Stimulated activated CD4-positive, alpha-beta T cell treated with anti-CD3 and anti-CD28 coated beads, Interleukin-4, amount 100 ng/mL, for 1 hour (primary cell): ENCODE measurements around the gene TMSB15B.
A peak's percentile ranks its signal among the peaks of the same experiment; 100 is the strongest.
"Not testable (repeated sequence)": the region's sequence is repeated elsewhere in the genome, so short reads cannot be mapped to it uniquely, and the experiment has no call there.

Experiments
- DNase-seq: peaks from one replicate; pipeline ENCODE4 v3.0.0-alpha.2; 2020

TMSB15B gene

DNA sequence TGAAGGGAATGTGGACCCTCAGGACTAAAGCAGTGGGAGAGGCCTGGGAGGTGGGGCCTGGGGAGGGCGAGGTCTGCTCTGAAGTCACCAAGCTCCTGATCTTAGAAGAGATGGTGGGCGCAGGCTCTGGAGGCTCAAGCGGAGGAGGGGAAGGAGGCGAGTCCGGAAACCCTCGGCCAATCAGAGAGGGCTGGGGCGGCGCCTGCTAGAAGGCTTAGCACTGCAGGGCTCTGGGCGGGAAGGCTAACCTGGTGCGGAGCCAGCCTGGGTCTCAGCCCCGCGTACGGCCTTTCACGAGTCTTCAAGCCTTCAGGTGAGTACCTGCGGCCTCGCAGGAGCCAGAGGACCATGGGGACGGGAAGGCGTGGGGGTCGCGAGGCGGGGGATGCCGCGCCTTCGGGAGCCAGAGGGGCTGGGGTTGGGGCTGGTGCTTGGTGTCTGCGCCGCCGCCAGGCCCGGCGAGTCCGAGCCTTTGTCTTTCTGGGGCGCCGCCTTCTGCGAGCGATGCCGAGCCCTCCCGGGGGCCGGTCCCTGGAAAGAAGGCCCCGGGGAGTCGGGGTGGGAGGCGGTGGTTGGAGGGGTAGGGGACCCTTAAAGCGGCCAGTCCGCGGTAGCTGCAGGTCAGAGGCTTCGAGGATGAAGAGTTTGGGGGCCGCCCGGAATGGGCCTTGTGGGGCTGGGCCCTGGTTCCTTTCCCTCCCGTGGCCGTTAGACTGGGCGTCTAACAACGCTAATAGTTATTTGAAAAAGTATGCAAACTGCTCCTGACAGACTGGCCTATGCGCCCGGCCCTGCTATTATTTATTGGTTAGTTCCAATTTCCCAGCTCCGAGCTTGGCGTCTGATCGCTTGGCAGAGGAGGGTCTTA, at the start of gene TMSB15B:
Gene TMSB15B (plus strand): TSS at position 217 of the 868 bp plus-strand sequence.
- DNase-seq: not testable (repeated sequence)

- no peak for DNase-seq
These were observed 48.9 kb upstream of the TMSB15B start for GRCh38 chrX:103913356-103914020.

DNA sequence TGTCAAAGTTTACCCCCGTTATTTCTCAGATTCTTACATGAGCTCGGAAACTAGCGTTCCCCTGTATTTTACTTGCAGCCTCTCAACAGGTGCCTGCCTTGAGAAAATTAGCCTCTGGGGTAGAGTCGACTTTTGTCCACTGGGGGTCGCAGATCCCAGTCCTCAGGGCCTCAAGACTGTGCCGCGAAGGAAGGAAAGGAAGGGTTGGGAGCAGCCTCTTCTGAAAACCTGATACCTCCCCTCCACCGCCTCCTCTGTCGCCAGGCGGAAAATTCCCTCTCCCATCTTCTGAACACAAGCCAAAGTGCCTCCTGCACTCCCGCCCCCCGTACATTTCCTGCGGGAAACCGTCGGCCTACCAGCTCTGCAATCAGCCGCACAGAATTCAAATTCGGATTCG, 44.4 kb upstream of the TMSB15B start:
- DNase-seq: peak; percentile 40

DNA sequence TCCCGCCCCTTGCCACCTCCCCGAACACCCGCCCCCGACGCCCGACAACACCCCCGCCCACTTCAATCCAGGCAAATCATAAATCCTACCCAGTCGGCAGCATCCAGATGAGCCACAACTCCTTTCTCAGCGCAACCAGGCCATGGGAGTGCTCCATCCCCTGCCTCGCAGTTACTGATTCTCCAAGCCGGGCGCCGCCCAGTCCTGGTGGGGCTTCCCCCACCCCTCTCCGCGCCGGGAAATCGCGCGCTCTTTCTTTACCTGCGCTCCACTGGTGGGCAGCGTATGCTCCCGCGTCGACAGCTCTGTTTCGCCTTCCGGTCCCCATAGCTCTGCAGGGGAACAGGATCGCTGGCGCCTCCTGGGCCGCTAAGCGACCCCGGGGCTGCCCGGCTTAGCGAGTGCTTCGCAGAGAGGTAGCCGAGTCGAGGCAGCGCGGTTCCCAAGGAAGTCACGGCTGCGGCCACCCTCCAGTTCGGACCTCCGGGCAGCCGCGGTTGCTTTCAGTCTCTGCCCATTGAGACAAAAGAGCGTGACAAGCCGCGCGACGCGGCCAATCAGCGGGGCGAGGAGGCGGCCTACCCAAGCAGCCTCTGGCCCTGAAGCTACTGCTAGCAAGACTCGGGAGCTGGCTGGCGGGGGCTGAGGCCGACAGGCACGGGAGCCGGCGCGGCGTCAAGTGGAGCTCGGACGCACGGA, 43.7 kb upstream of the TMSB15B start:
- peak; percentile 57 for DNase-seq

DNA sequence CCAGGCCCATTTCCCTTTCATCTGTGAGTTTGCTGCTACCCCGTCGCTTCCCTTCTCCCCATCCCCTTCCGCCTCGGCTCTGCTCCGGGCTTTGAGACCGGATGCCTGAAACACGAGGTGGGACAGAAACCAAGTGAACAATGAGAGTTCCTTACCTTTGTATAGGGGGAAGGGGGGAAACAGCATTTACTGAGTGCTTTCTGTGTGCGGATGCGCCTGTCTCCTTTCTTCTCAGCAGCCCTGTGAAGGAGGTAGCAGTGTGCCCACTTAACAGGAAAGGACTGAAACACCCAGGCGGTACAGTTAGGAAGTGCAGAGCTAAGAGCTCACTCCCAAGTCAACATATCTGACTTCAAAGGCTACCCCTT, 43.2 kb upstream of the TMSB15B start:
- DNase-seq: no peak

DNA sequence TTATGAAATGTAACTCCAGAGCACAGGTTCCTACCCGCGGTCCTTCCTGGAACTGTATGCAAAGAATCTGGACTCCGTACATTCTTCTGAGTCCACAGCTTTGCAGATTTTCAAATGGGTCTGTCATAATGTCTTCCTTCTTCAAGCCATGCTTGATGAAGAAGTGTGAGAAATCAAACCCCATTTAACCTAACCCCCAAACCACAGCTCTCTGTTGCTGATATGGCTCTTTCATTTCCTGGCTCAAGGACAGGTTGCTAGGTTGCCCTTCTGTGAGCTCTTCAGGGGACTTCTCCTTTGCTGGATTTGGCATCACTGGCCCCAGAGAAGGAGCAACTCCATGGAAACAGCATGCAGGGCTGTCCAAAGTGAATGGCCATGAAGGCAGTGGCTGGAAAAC, 41.9 kb upstream of the TMSB15B start:
- not testable (repeated sequence) for DNase-seq

- DNase-seq: no peak
These were observed 35.4 kb upstream of the TMSB15B start for GRCh38 chrX:103927030-103927429.

GRCh38 chrX:103927633-103928032, 34.8 kb upstream of the TMSB15B start:
- DNase-seq: no peak

DNA sequence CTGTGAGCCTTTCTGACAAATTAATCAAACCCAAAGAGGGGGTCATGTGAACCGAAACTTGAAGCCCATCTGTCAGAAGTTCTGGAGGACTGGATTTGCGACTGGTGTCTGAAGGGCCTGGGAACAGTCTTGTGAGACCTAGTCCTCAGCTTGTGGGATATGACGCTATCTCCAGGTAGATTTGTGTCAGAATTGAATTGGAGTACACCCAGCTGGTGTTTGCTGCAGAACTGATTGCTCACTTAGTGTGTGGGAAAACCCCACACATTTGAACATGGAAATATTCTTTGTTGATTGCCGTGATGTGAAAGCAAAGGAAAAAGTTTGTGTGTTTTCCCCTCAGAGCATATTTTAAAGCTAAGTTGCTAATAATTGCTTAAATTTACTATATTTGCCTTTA, 30.3 kb upstream of the TMSB15B start:
- no peak for DNase-seq

- not testable (repeated sequence) for DNase-seq
These were observed 22.2 kb upstream of the TMSB15B start for GRCh38 chrX:103940257-103940656.

DNA sequence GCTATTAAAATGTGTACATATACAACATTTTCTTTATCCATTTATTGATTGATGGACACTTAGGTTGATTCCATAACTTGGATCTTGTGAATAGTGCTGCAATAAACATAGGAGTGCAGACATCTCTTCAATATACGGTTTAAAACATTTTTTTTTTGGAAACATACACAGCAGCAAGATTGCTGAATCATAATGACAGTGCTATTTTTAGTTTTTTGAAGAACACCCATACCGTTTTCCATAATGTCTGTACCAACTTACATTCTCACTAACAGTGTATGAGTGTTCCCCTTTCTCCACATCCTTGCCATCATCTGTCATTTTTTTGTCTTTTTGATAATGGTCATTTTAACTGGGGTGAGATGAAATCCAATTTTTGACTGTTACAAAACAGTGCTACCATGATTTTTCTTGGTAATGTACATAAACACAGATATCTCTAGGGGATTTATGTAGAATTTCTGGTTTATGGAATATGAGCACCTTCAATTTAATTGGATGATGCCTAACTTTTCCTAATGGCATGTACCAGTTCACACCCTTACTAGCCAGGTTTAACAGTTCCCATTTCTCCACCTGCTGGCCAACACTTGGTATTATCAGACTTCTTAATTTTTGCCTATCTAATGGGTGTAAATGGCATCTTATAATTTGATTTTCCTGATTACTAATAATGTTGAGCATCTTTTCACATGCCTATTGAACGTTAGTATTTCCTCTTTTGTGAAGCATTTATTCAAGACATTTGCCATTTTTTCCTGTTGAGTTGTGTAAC, 21.0 kb upstream of the TMSB15B start:
- no peak for DNase-seq

DNA sequence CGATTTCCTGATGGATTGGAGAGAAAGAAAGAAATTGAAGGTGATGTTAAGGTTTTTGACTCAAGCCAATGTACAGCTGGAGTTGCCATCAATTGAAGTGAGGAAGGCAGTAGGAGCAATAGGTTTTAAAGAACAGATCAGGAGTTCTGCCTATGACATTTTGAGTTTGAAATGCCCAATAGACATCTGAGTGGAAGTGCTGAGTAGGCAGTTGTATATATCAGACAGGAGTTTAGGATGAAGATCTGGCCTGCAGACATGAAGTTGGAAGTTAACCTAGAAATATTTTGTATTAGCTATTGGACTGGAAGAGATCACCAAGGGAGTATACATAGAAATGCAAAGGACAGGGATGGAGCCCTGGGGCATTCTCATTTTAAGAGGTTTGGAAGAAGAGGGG, 12.9 kb upstream of the TMSB15B start:
- no peak for DNase-seq

DNA sequence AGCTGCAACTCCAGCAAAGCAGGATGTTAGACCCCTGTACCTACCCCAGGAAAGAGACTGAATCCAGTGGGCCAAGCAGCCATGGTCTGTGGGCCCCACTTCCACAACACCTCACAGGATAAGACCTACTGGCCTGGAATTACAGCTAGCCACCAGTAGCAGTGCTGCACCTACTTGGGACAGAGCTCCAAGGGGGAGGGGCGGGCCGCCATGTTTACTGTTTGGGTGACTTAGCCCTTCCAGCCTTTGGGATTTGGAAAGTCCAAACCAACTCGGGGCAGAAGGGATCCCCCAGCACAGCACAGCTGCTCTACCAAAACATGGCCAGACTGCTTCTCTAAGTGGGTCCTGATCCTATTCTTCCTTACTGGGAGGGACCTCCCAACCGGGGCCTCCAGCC, 9.1 kb upstream of the TMSB15B start:
- no peak for DNase-seq

- DNase-seq: no peak
These were observed 8.2 kb upstream of the TMSB15B start for GRCh38 chrX:103954259-103954658.

DNA sequence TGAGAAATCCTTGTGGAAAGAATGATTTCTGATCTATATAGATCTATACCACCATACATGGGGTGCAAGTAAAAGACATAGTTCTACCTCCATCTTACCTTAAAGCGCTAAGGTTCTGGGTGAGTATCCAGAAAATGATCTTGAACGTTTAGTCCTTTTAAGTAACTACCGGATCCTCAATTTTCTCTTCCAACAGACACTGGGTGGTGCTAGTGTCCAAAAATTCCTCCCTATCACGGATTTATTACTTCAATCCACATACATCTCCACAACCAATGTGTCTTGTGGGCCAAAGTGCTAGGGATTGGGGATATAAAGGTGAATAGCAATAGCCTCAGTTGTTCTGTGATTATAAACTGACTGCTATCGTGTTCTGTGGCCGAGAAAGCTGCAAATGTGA, 1.8 kb upstream of the TMSB15B start:
- not testable (repeated sequence) for DNase-seq

DNA sequence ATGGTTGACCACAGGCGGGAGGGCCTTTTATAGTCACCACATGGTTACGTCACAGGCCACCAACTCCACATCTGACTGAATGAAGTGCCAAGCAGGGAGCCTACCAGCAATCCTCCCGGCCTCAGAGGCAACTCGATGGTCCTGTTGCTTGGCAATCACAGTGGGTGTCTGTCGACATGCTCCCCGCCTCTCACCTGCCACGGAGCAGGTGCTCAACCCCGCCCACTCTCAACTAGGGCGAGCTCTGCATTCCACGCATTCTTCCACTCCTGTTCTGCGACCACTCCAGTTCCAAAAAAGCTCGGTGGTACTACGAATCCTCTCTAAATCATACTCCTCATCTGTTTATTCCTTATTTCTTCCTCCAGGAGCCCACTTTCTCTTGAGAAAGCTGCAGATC, 21.1 kb downstream of the TMSB15B start:
- not testable (repeated sequence) for DNase-seq

DNA sequence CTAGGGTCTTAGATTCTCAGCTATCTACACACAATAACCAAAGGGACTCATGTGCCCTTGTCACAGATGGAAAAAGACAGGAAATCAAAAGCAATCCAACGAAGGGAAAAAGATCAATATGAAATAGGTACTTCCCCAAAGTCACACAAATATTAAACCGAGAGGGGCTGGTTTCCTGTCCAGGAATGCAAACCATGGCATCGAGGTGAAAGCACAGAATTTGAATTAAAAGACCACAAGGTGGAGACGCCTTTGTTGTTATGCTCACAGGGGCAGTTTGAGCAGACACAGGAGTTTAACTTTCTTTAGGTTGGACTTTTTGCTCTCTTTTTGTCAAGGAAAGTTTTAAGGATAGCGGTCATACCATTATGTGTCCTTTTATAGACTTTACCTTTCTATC, 36.8 kb downstream of the TMSB15B start:
- no peak for DNase-seq

DNA sequence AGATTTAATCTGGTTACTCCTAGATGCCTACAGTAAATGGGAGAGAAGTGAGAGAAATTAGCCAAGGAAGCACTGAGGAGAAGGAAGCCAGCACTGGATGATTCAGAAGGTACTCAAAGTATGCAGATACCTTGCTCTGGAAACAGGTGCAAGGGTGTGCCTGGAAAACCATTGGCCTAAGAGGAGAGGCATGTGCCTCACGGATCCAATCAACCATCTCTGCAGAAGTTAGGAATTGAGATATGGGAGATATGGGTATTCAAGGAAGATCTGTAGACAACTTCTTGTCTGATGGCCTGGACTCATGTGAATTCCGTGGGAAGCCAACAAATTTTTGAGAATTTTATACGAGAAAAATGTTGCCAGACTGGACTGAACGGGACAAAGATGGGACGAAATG, 46.4 kb downstream of the TMSB15B start:
- no peak for DNase-seq

DNA sequence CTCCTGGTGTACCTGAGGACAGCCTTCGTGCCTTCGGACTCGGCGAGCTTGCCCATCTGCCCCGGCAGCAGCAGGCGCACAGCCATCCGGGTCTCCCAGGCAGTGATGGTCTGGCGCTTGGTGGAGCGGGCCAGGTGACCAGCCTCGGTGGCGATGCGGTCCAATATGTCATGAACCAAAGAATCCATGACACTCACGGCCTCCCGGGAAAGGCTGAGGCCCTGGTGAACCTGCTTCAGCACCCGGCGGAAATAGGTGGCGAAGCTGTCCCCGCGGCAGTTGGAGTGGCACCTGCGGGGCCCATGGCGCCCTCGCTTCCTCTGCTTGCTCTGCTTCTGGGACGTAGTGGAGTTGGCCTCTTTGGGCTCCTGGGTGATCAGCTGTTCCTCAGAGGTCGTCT, 50.7 kb downstream of the TMSB15B start:
- no peak for DNase-seq

DNA sequence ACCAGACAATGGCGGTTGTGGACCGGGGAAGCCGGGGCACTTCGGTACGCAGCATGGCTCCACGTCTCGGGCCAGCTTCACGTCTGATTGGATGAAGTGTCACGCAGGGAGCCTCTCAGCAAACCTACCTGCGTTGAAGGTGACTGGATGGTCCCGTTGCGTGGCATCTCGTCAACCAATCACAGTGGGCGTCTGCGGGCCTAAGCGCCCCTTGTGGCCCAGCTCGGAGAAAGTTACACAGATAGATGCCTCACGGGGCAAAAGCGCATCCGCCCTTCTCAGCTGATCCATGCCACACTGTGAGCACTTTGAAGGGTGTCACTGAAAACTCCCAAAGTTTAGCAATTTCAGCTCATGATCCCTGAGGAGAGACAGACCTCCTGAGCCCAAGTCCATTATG, 51.2 kb downstream of the TMSB15B start, which contains the start of gene H2BW1:
Gene H2BW1 (minus strand): TSS at position 103 of the 400 bp plus-strand sequence. CDS start 132 bp downstream, outside the sequence.
- no peak for DNase-seq

GRCh38 chrX:104015576-104015975, 53.1 kb downstream of the TMSB15B start:
- DNase-seq: not testable (repeated sequence)
